SU-DHL-6 (cell line): ENCODE results near the gene CASP8AP2.

Experiments used
- H2AFZ ChIP-seq: fragments of 200-600 bp; sonication (generic); 2 replicates; pipeline ENCODE4 v1.6.1; 2014; ENCODE audit warnings: low read depth, mild to moderate bottlenecking, moderate library complexity, mixed read lengths, antibody characterized with exemption, low read length; ENCODE audit not compliant: severe bottlenecking
- H3F3A ChIP-seq: fragments of 200-600 bp; shearing (Covaris generic); 2 replicates; pipeline ENCODE4 v1.6.0; 2016; ENCODE audit warnings: antibody characterized with exemption, mild to moderate bottlenecking; ENCODE audit not compliant: insufficient read depth
- H3K27ac ChIP-seq: fragments of 200-600 bp; sonication (generic); 2 replicates; pipeline ENCODE4 v1.5.1; 2016; ENCODE audit warnings: low read depth, mild to moderate bottlenecking, low read length, moderate library complexity, mixed read lengths
- H3K27me3 ChIP-seq: fragments of 200-600 bp; sonication (generic), shearing (Covaris generic); 2 replicates; pipeline ENCODE4 v1.6.0; 2014; ENCODE audit warnings: mild to moderate bottlenecking, low read length
- H3K36me3 ChIP-seq: fragments of 200-600 bp; sonication (generic); 2 replicates; pipeline ENCODE4 v1.6.1; 2014; ENCODE audit warnings: mild to moderate bottlenecking, low read length, mixed read lengths
- H3K4me2 ChIP-seq: fragments of 300-600, 200-600 bp; shearing (Covaris generic), sonication (generic); 2 replicates; pipeline ENCODE4 v1.6.0; 2014; ENCODE audit warnings: low read length, low read depth, mild to moderate bottlenecking; ENCODE audit not compliant: poor library complexity, severe bottlenecking
- H3K4me3 ChIP-seq: fragments of 200-600 bp; sonication (generic); 2 replicates; pipeline ENCODE4 v1.5.1; 2014; ENCODE audit warnings: antibody characterized with exemption, low read length, mild to moderate bottlenecking, mixed read lengths; ENCODE audit not compliant: insufficient read depth, poor library complexity, severe bottlenecking
- H3K79me2 ChIP-seq: fragments of 200-600 bp; sonication (generic); 2 replicates; pipeline ENCODE4 v1.6.1; 2014; ENCODE audit warnings: mild to moderate bottlenecking, low read length, moderate library complexity; ENCODE audit not compliant: insufficient read depth
- H3K9ac ChIP-seq: fragments of 200-600 bp; sonication (generic); 2 replicates; pipeline ENCODE4 v1.7.0; 2014; ENCODE audit warnings: mild to moderate bottlenecking, low read length
- H3K9me2 ChIP-seq: fragments of 200-600 bp; sonication (generic); replicated peaks from 2 replicates; pipeline ENCODE4 v1.6.1; 2014; ENCODE audit warnings: low read length; ENCODE audit not compliant: insufficient read depth
- H3K9me3 ChIP-seq: fragments of 200-600 bp; sonication (generic); 2 replicates; pipeline ENCODE4 v1.6.1; 2014; ENCODE audit warnings: low read length, mixed read lengths; ENCODE audit not compliant: insufficient read depth
- H4K20me1 ChIP-seq: fragments of 200-600 bp; sonication (generic); 2 replicates; pipeline ENCODE4 v1.6.1; 2014; ENCODE audit warnings: low read depth, mild to moderate bottlenecking, antibody characterized with exemption, low read length, moderate library complexity, mixed read lengths
- CTCF ChIP-seq: fragments of 200-600 bp; sonication (generic); IDR thresholded peaks from one replicate; pipeline ENCODE4 v1.5.1; 2017; ENCODE audit warnings: antibody characterized with exemption, mild to moderate bottlenecking, low read length, moderate library complexity; ENCODE audit not compliant: insufficient read depth, poor library complexity, severe bottlenecking
- EZH2phosphoT487 ChIP-seq: fragments of 200-600 bp; sonication (generic), shearing (Covaris generic); conservative IDR thresholded peaks from 2 replicates; pipeline ENCODE4 v1.6.1; 2018; ENCODE audit warnings: mild to moderate bottlenecking, antibody characterized with exemption, low read length, moderate library complexity, mixed read lengths

CASP8AP2 gene

DNA sequence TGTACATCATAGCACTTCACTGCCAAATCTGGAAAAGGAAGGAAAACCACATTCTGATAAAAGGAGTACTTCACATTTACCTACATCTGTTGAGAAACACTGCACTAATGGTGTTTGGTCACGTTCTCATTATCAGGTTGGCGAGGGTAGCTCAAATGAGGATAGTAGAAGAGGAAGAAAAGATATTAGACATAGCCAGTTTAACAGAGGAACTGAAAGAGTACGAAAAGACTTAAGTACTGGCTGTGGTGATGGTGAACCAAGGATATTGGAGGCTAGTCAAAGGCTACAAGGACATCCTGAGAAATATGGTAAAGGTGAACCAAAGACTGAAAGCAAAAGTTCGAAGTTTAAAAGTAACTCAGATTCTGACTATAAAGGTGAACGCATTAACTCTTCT, 32.6 kb downstream of the CASP8AP2 start:
- Histone ChIP-seq H3K9me3 (no peaks in the 10 kb centered on the region), H2AFZ (no peak overlapping the region), H3F3A (no peaks in the 10 kb centered on the region), H4K20me1 (no peaks in the 10 kb centered on the region), H3K27me3 (no peaks in the 10 kb centered on the region), H3K79me2 (no peaks in the 10 kb centered on the region), H3K9ac (no peak overlapping the region), H3K36me3 (peaks cover 60% of the 10 kb centered on the region), H3K9me2 (no peaks in the 10 kb centered on the region), H3K27ac (no peak overlapping the region), H3K4me2 (no peak overlapping the region), H3K4me3 (no peak overlapping the region)
- no peak for TF ChIP-seq CTCF
- no peak for TF ChIP-seq EZH2phosphoT487

- Histone ChIP-seq H3K9me2 (no peaks in the 10 kb centered on the region), H4K20me1 (no peaks in the 10 kb centered on the region), H3K27me3 (no peaks in the 10 kb centered on the region), H3K36me3 (peaks cover 61% of the 10 kb centered on the region), H3K4me3 (no peak overlapping the region), H2AFZ (no peak overlapping the region), H3K9me3 (no peaks in the 10 kb centered on the region), H3F3A (no peaks in the 10 kb centered on the region), H3K79me2 (no peaks in the 10 kb centered on the region), H3K4me2 (no peak overlapping the region), H3K9ac (no peak overlapping the region), H3K27ac (no peak overlapping the region)
- TF ChIP-seq EZH2phosphoT487 (no peak), CTCF (no peak)
These were observed 33.0 kb downstream of the CASP8AP2 start for GRCh38 chr6:89862698-89863097.

- H3K9me2 ChIP-seq: no peaks in the 10 kb centered on the region
- H3K4me3 ChIP-seq: no peak overlapping the region
- H3K4me2 ChIP-seq: no peak overlapping the region
- no peaks in the 10 kb centered on the region for H3K79me2 ChIP-seq
- H2AFZ ChIP-seq: no peak overlapping the region
- no peak for TF ChIP-seq CTCF
- TF ChIP-seq EZH2phosphoT487: no peak
- no peak overlapping the region for H3K9ac ChIP-seq
- H3K27me3 ChIP-seq: no peaks in the 10 kb centered on the region
- no peak overlapping the region for H3K27ac ChIP-seq
- no peaks in the 10 kb centered on the region for H4K20me1 ChIP-seq
- no peaks in the 10 kb centered on the region for H3F3A ChIP-seq
- H3K9me3 ChIP-seq: no peaks in the 10 kb centered on the region
- peaks cover 48% of the 10 kb centered on the region for H3K36me3 ChIP-seq
These were observed 36.5 kb downstream of the CASP8AP2 start for GRCh38 chr6:89866024-89866678.
